ENCODE data around the gene FAF1. TPM values are rescaled to one million over a fixed set of nuclear protein-coding genes. Genes with fewer than 3 reads are reported as not detected.

FAF1 gene
- total and polyA plus RNA-seq, 7 donors: 27.5 to 59.3 (median 53.9) TPM

DNA sequence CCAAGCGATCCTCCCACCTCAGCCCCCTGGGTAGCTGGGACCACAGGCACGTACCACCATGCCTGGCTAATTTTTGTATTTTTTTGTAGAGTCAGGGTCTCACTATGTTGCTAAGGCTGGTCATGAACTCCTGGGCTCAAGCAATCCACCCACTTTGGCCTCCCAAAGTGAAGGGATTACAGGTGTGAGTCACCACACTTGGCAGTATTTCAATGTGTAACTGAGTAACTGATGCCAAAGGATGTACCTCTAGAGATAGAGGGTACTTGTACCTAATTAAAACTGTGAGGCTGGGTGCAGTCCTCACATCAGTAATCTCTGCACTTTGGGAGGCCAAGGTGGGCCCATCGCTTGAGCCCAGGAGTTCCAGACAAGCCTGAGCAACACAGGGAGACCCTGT is 278.1 kb downstream of the FAF1 start:
- DNase-seq: no peak
- TF ChIP-seq EP300 (IDR thresholded peaks at IDR 0.05) (no peak), POLR2AphosphoS5 (IDR thresholded peaks at IDR 0.05) (no peak), POLR2A (IDR thresholded peaks at IDR 0.05) (no peak)
- TF ChIP-seq, protein P1, sequence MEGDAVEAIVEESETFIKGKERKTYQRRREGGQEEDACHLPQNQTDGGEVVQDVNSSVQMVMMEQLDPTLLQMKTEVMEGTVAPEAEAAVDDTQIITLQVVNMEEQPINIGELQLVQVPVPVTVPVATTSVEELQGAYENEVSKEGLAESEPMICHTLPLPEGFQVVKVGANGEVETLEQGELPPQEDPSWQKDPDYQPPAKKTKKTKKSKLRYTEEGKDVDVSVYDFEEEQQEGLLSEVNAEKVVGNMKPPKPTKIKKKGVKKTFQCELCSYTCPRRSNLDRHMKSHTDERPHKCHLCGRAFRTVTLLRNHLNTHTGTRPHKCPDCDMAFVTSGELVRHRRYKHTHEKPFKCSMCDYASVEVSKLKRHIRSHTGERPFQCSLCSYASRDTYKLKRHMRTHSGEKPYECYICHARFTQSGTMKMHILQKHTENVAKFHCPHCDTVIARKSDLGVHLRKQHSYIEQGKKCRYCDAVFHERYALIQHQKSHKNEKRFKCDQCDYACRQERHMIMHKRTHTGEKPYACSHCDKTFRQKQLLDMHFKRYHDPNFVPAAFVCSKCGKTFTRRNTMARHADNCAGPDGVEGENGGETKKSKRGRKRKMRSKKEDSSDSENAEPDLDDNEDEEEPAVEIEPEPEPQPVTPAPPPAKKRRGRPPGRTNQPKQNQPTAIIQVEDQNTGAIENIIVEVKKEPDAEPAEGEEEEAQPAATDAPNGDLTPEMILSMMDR (IDR thresholded peaks at IDR 0.05): no peak

DNA sequence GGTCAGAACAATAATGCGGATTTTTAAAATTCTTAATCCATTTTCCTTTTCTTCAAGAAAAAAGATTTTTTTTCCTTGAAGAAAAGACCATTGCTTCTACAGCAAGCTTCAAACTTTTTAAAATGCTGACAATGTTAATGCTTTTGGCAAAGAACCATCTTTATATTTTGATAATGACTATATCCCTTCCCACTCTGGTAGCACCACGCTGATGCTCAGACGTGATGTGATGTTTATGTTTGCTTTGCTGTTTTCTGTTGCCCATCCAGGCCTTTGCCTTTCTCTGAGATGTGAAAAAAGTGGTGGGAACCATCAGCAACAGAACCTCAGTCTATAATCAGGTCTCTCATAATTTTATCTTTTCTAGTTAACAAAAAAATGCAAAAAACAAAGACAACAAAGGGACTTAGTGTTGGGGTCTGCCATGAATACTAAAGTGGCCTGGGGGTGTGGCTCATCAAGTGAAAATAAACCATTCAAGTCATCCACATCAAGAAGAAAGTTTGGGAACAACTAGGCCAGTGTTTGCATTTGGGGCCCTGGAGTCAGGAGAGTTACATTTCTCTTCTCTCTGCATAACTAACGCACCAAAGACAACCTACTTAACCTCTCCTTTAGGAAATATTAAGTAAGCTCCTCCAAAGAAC is 292.2 kb downstream of the FAF1 start:
- H3K36me3 ChIP-seq: no peaks in the 10 kb centered on the region
- no peak overlapping the region for H3K27ac ChIP-seq
- DNase-seq: no peak
- H3K9me3 ChIP-seq: no peaks in the 10 kb centered on the region
- TF ChIP-seq, protein P1 (IDR thresholded peaks at IDR 0.05): no peak
- TF ChIP-seq EP300 (IDR thresholded peaks at IDR 0.05): no peak
- TF ChIP-seq POLR2A (IDR thresholded peaks at IDR 0.05): no peak
- no peak for TF ChIP-seq POLR2AphosphoS5 (IDR thresholded peaks at IDR 0.05)
- 63 to 75% methylated on average over 4 of the region's 4 CpGs for WGBS, 2 donors
- H3K4me3 ChIP-seq: no peak overlapping the region
- H3K4me1 ChIP-seq: peaks cover 0 to 35% (median 20%) of the 10 kb centered on the region in 4 donors
- intact Hi-C loops (cut with DNase I): no loop called here
- no peaks in the 10 kb centered on the region for H3K27me3 ChIP-seq

More for the DNA sequence above, 278.1 kb downstream of the FAF1 start:
- Histone ChIP-seq H3K36me3 (peaks cover 0 to 6% (median 0%) of the 10 kb centered on the region in 4 donors), H3K4me1 (no peaks in the 10 kb centered on the region), H3K27ac (no peak overlapping the region), H3K9me3 (no peaks in the 10 kb centered on the region), H3K27me3 (no peaks in the 10 kb centered on the region), H3K4me3 (no peak overlapping the region)
- WGBS, 2 donors: 95 to 98% methylated on average over 3 of the region's 3 CpGs
- intact Hi-C loops (cut with DNase I): no loop called here

DNA sequence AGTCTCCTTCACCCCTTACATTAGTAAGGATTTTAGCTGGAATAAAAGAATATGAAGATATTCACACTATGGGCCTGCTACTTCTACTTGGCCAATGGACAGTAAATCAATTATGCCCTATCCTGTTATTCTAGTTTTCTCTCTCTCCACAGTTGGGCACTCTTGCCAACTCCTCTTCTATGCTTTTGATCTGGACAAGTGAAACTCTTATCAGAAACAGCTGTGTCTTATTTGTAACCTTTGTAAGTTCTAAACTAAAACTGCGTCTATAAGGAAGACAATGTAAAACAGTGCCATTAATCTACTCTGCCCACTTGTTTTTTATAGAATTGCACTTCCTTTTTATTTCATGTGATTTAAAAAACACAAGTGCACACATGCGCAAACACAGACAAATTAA is 292.8 kb downstream of the FAF1 start:
- no peak for TF ChIP-seq EP300 (IDR thresholded peaks at IDR 0.05)
- no peak for TF ChIP-seq POLR2AphosphoS5 (IDR thresholded peaks at IDR 0.05)
- TF ChIP-seq, protein P1 (IDR thresholded peaks at IDR 0.05): no peak
- TF ChIP-seq POLR2A (IDR thresholded peaks at IDR 0.05): no peak
- intact Hi-C loops (cut with DNase I): no loop called here
- Histone ChIP-seq H3K4me1 (peaks cover 0 to 35% (median 20%) of the 10 kb centered on the region in 4 donors), H3K27ac (no peak overlapping the region), H3K9me3 (no peaks in the 10 kb centered on the region), H3K36me3 (no peaks in the 10 kb centered on the region), H3K27me3 (no peaks in the 10 kb centered on the region), H3K4me3 (no peak overlapping the region)
- no peak for DNase-seq
- 25 to 53% methylated on average over 2 of the region's 2 CpGs for WGBS, 2 donors

DNA sequence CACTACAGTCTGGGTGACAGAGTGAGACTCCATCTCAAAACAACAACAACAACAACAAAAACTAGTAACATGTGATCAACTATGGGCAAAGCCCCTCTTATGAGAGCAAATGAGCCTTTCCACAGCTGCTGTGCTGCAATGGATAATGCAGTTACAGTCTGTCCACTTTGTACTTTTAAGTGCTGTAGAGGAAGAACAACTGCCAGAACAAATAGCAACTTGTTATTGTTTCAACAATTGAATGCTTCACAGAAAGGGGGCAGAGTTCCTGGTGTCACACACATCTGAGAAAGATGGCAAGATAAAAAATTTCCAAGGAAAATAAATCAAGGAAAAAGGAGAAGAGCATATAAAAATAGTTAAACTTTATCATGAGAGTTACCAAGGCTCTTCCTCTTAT is 293.2 kb downstream of the FAF1 start:
- TF ChIP-seq POLR2A (IDR thresholded peaks at IDR 0.05): no peak
- TF ChIP-seq EP300 (IDR thresholded peaks at IDR 0.05): no peak
- TF ChIP-seq POLR2AphosphoS5 (IDR thresholded peaks at IDR 0.05): no peak
- TF ChIP-seq, protein P1 (IDR thresholded peaks at IDR 0.05): no peak
- H3K9me3 ChIP-seq: no peaks in the 10 kb centered on the region
- no peak for DNase-seq
- peaks cover 0 to 35% (median 20%) of the 10 kb centered on the region in 4 donors for H3K4me1 ChIP-seq
- H3K36me3 ChIP-seq: no peaks in the 10 kb centered on the region
- H3K27me3 ChIP-seq: no peaks in the 10 kb centered on the region
- no peak overlapping the region for H3K4me3 ChIP-seq
- intact Hi-C loops (cut with DNase I): no loop called here
- no peak overlapping the region for H3K27ac ChIP-seq

DNA sequence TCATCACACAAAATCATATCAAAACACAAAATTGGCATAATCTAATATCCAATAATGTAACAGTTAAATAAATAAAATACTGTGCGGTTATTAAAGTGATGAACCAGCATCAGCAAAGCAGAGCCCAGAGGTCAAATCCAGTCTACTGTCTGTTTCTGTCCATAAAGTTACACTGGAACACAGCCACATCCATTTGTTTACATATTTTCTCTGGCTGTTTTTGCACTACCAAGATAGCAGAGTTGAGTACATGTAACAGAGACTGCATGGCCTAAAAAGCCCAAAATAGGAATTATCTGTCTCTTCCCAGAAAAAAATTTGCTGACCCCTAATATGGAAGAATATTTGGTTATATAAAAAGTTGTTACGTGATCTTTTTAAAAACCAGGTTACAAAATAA is 294.7 kb downstream of the FAF1 start:
- H3K27ac ChIP-seq: no peak overlapping the region
- no peaks in the 10 kb centered on the region for H3K36me3 ChIP-seq
- DNase-seq: no peak
- H3K9me3 ChIP-seq: no peaks in the 10 kb centered on the region
- 80 to 87% methylated on average over 2 of the region's 2 CpGs for WGBS, 2 donors
- peaks cover 0 to 35% (median 20%) of the 10 kb centered on the region in 4 donors for H3K4me1 ChIP-seq
- H3K4me3 ChIP-seq: no peak overlapping the region
- no peak for TF ChIP-seq EP300 (IDR thresholded peaks at IDR 0.05)
- TF ChIP-seq, protein P1 (IDR thresholded peaks at IDR 0.05): no peak
- TF ChIP-seq POLR2A (IDR thresholded peaks at IDR 0.05): no peak
- no peak for TF ChIP-seq POLR2AphosphoS5 (IDR thresholded peaks at IDR 0.05)
- intact Hi-C loops (cut with DNase I): no loop called here
- H3K27me3 ChIP-seq: no peaks in the 10 kb centered on the region
